Measurements from ENCODE around the gene PDE9A.

GRCh38 chr21:42787613-42788012 lies 134.2 kb downstream of the PDE9A start:
- no peak for TF ChIP-seq CTCF (conservative IDR thresholded peaks at IDR 0.05; ENCODE audit: low read depth, low read length)
- no peak for TF ChIP-seq POLR2A (IDR thresholded peaks at IDR 0.05; ENCODE audit: low read depth, low read length)
- TF ChIP-seq RCOR1 (IDR thresholded peaks at IDR 0.05; ENCODE audit: insufficient replicate concordance, low read length) = no peak
- no peak for TF ChIP-seq RAD21 (IDR thresholded peaks at IDR 0.05; ENCODE audit: low read length)
- TF ChIP-seq SMC3 (IDR thresholded peaks at IDR 0.05; ENCODE audit: low read depth, low read length) = no peak
- no peak for TF ChIP-seq CEBPB (IDR thresholded peaks at IDR 0.05; ENCODE audit: low read depth, low read length)
- TF ChIP-seq MXI1 (IDR thresholded peaks at IDR 0.05; ENCODE audit: borderline replicate concordance, low read depth, low read length) = no peak
- TF ChIP-seq CHD1 (IDR thresholded peaks at IDR 0.05; ENCODE audit: low read depth, low read length) = no peak
- TF ChIP-seq RFX5 (IDR thresholded peaks at IDR 0.05; ENCODE audit: low read depth, low read length) = no peak
- TF ChIP-seq MAZ (IDR thresholded peaks at IDR 0.05; ENCODE audit: borderline replicate concordance, low read depth, low read length) = no peak
- TF ChIP-seq USF2 (IDR thresholded peaks at IDR 0.05; ENCODE audit: low read depth, low read length) = no peak
- TF ChIP-seq MAFK (IDR thresholded peaks at IDR 0.05; ENCODE audit: low read depth, low read length) = no peak
- TF ChIP-seq FOS (IDR thresholded peaks at IDR 0.05; ENCODE audit: low read depth, low read length) = no peak
- no peak for TF ChIP-seq NFE2L2 (IDR thresholded peaks at IDR 0.05; ENCODE audit: low read depth, low read length)
